ENCODE data around the gene NUDT3. TPM values are rescaled to one million over a fixed set of nuclear protein-coding genes. Genes with fewer than 3 reads are reported as not detected.
"Not testable (repeated sequence)": the region's sequence is repeated elsewhere in the genome, so short reads cannot be mapped to it uniquely, and the experiment has no call there.

NUDT3 gene
- total and polyA plus RNA-seq, 4 experiments from 2014 or later, result 7.0 to 25.9 (median 18.0) TPM

- Mint-ChIP-seq H3K4me3 (no peak overlapping the region), H3K4me1 (peaks cover 5 to 28% (median 12%) of the 10 kb centered on the region in 4 donors), H3K36me3 (peaks cover under 1% of the 10 kb centered on the region in 2 donors), H3K27me3 (no peaks in the 10 kb centered on the region), H3K9me3 (no peaks in the 10 kb centered on the region), H3K27ac (no peak overlapping the region)
- H3K36me3 ChIP-seq (ENCODE audit: insufficient read depth, low read length), result no peaks in the 10 kb centered on the region
- intact Hi-C loops (cut with micrococcal nuclease), result no loop called here
- no peaks in the 10 kb centered on the region for H3K27me3 ChIP-seq (ENCODE audit: insufficient read depth, low read length)
- H3K9me3 ChIP-seq (ENCODE audit: control insufficient read depth in 1 of 2, low read length in 2 of 2), result no peaks in the 10 kb centered on the region
- CTCF ChIA-PET (ENCODE audit: partially characterized antibody), result no interaction called here
- POLR2A ChIA-PET (ENCODE audit: partially characterized antibody), result no interaction called here
- DNase-seq, result no peak
- H3K27ac ChIP-seq (ENCODE audit: low read depth, low read length), result no peak overlapping the region
- no peak overlapping the region for H3K4me3 ChIP-seq (ENCODE audit: low read length in 2 of 2)
- peaks cover 8% of the 10 kb centered on the region for H3K4me1 ChIP-seq (ENCODE audit: insufficient read depth, low read length)
Observed at GRCh38 chr6:34378470-34378869, 14.0 kb downstream of the NUDT3 start.

- Mint-ChIP-seq H3K4me3 (no peak overlapping the region), H3K4me1 (peaks cover 3 to 24% (median 10%) of the 10 kb centered on the region in 4 donors), H3K27ac (no peak overlapping the region), H3K36me3 (no peaks in the 10 kb centered on the region), H3K27me3 (no peaks in the 10 kb centered on the region), H3K9me3 (no peaks in the 10 kb centered on the region)
- POLR2A ChIA-PET (ENCODE audit: partially characterized antibody), result no interaction called here
- H3K27me3 ChIP-seq (ENCODE audit: insufficient read depth, low read length), result no peaks in the 10 kb centered on the region
- no peak overlapping the region for H3K27ac ChIP-seq (ENCODE audit: low read depth, low read length)
- H3K4me3 ChIP-seq (ENCODE audit: low read length in 2 of 2), result no peak overlapping the region
- peaks cover 8% of the 10 kb centered on the region for H3K4me1 ChIP-seq (ENCODE audit: insufficient read depth, low read length)
- CTCF ChIA-PET (ENCODE audit: partially characterized antibody), result no interaction called here
- no peaks in the 10 kb centered on the region for H3K36me3 ChIP-seq (ENCODE audit: insufficient read depth, low read length)
- no peaks in the 10 kb centered on the region for H3K9me3 ChIP-seq (ENCODE audit: control insufficient read depth in 1 of 2, low read length in 2 of 2)
- DNase-seq, result no peak
- intact Hi-C loops (cut with micrococcal nuclease), result no loop called here
Observed at GRCh38 chr6:34377984-34378383, 14.5 kb downstream of the NUDT3 start.

DNA sequence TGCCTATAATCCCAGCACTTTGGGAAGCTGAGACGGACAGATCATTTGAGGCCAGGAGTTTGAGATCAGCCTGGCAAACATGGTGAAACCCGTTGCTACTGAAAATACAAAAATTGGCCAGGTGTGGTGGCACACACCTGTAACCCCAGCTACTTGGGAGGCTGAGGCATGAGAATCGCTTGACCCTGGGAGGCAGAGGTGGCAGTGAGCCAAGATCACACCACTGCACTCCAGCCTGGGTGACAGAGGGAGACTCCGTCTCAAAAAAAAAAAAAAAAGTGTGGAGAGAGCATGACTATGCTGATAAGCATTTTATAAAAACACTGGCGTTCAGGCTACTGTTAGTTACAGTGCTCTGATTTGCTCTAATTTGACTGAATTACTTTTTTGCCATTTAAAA, 14.9 kb downstream of the NUDT3 start:
- H3K4me3 Mint-ChIP-seq; H3K4me3 ChIP-seq (ENCODE audit: low read length in 2 of 2); H3K36me3 ChIP-seq (ENCODE audit: insufficient read depth, low read length); DNase-seq; H3K36me3 Mint-ChIP-seq; H3K4me1 ChIP-seq (ENCODE audit: insufficient read depth, low read length); POLR2A ChIA-PET (ENCODE audit: partially characterized antibody); H3K27ac Mint-ChIP-seq; H3K27me3 ChIP-seq (ENCODE audit: insufficient read depth, low read length); H3K9me3 ChIP-seq (ENCODE audit: control insufficient read depth in 1 of 2, low read length in 2 of 2); H3K9me3 Mint-ChIP-seq; CTCF ChIA-PET (ENCODE audit: partially characterized antibody); intact Hi-C loops (cut with micrococcal nuclease); H3K27ac ChIP-seq (ENCODE audit: low read depth, low read length); H3K27me3 Mint-ChIP-seq: not testable (repeated sequence)
- peaks cover 3 to 27% (median 11%) of the 10 kb centered on the region in 4 donors for H3K4me1 Mint-ChIP-seq

- ChIA-PET POLR2A (ENCODE audit: partially characterized antibody) (no interaction called here), CTCF (ENCODE audit: partially characterized antibody) (no interaction called here)
- Histone ChIP-seq H3K27ac (ENCODE audit: low read depth, low read length) (no peak overlapping the region), H3K4me1 (ENCODE audit: insufficient read depth, low read length) (peaks cover 8% of the 10 kb centered on the region), H3K27me3 (ENCODE audit: insufficient read depth, low read length) (no peaks in the 10 kb centered on the region), H3K4me3 (ENCODE audit: low read length in 2 of 2) (no peak overlapping the region), H3K36me3 (ENCODE audit: insufficient read depth, low read length) (no peaks in the 10 kb centered on the region), H3K9me3 (ENCODE audit: control insufficient read depth in 1 of 2, low read length in 2 of 2) (no peaks in the 10 kb centered on the region)
- H3K36me3 Mint-ChIP-seq, result no peaks in the 10 kb centered on the region
- DNase-seq, result no peak
- peaks cover 3 to 33% (median 15%) of the 10 kb centered on the region in 4 donors for H3K4me1 Mint-ChIP-seq
- H3K9me3 Mint-ChIP-seq, result no peaks in the 10 kb centered on the region
- H3K4me3 Mint-ChIP-seq, result no peak overlapping the region
- no peaks in the 10 kb centered on the region for H3K27me3 Mint-ChIP-seq
- no peak overlapping the region for H3K27ac Mint-ChIP-seq
- intact Hi-C loops (cut with micrococcal nuclease), result no loop called here
Observed at GRCh38 chr6:34375833-34376232, 16.6 kb downstream of the NUDT3 start.

DNA sequence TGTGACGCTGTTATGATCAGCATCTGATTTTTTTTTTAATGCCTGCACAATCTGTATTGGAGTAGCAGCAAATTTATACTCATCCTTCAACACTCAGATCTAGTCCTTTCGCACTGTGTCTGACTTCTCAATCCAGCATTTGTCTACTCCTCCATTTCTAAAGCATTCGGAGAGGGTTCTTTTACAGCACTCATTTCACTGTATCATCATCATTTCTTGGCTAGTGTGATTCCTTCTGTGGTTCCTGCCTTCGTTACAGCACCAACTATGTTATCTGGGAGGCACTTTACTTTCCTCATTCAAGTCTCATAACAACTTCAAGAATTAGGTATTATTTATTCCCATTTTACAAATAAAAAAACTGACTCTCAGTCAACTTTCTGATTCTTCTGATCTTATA, 18.0 kb downstream of the NUDT3 start:
- H3K4me1 ChIP-seq (ENCODE audit: insufficient read depth, low read length), result peaks cover 8% of the 10 kb centered on the region

GRCh38 chr6:34374069-34374468, 18.4 kb downstream of the NUDT3 start:
- H3K9me3 Mint-ChIP-seq, result no peaks in the 10 kb centered on the region
- CTCF ChIA-PET (ENCODE audit: partially characterized antibody), result no interaction called here
- H3K27ac ChIP-seq (ENCODE audit: low read depth, low read length), result no peak overlapping the region
- H3K27me3 Mint-ChIP-seq, result no peaks in the 10 kb centered on the region
- no peaks in the 10 kb centered on the region for H3K9me3 ChIP-seq (ENCODE audit: control insufficient read depth in 1 of 2, low read length in 2 of 2)
- POLR2A ChIA-PET (ENCODE audit: partially characterized antibody), result no interaction called here
- H3K36me3 Mint-ChIP-seq, result peaks cover 0 to 4% of the 10 kb centered on the region in 2 donors
- peaks cover 8% of the 10 kb centered on the region for H3K4me1 ChIP-seq (ENCODE audit: insufficient read depth, low read length)
- no peak for DNase-seq
- H3K36me3 ChIP-seq (ENCODE audit: insufficient read depth, low read length), result no peaks in the 10 kb centered on the region
- no peaks in the 10 kb centered on the region for H3K27me3 ChIP-seq (ENCODE audit: insufficient read depth, low read length)
- peaks cover 9 to 38% (median 16%) of the 10 kb centered on the region in 4 donors for H3K4me1 Mint-ChIP-seq
- no peak overlapping the region for H3K27ac Mint-ChIP-seq
- no peak overlapping the region for H3K4me3 Mint-ChIP-seq
- intact Hi-C loops (cut with micrococcal nuclease), result no loop called here
- no peak overlapping the region for H3K4me3 ChIP-seq (ENCODE audit: low read length in 2 of 2)

More for the DNA sequence above, 18.0 kb downstream of the NUDT3 start:
- Mint-ChIP-seq H3K9me3 (no peaks in the 10 kb centered on the region), H3K4me1 (peaks cover 7 to 33% (median 13%) of the 10 kb centered on the region in 4 donors), H3K27ac (no peak overlapping the region), H3K4me3 (no peak overlapping the region), H3K27me3 (no peaks in the 10 kb centered on the region), H3K36me3 (peaks cover 0 to 4% of the 10 kb centered on the region in 2 donors)
- Histone ChIP-seq H3K9me3 (ENCODE audit: control insufficient read depth in 1 of 2, low read length in 2 of 2) (no peaks in the 10 kb centered on the region), H3K36me3 (ENCODE audit: insufficient read depth, low read length) (no peaks in the 10 kb centered on the region), H3K27me3 (ENCODE audit: insufficient read depth, low read length) (no peaks in the 10 kb centered on the region), H3K27ac (ENCODE audit: low read depth, low read length) (no peak overlapping the region), H3K4me3 (ENCODE audit: low read length in 2 of 2) (no peak overlapping the region)
- CTCF ChIA-PET (ENCODE audit: partially characterized antibody), result no interaction called here
- POLR2A ChIA-PET (ENCODE audit: partially characterized antibody), result no interaction called here
- DNase-seq, result no peak
- intact Hi-C loops (cut with micrococcal nuclease), result no loop called here

DNA sequence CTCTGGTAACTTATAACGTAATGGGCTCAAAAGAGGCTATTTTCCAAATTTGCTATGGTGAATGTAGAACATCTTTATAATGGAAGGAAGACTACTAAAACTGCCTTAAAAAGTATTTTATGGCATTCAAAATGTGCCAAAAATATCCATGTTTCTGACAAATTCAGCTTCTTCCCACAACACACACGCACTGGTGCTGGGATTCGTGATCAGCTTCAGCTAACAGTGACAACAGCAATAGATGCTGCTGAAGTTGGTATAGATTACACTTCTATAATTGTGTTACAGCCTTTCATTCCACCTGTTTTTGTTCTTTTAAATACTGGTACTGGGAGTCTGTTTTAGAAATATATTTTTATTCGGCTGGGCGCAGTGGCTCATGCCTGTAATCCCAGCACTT, 19.0 kb downstream of the NUDT3 start:
- Histone ChIP-seq H3K4me1 (ENCODE audit: insufficient read depth, low read length) (peaks cover 8% of the 10 kb centered on the region), H3K36me3 (ENCODE audit: insufficient read depth, low read length) (no peaks in the 10 kb centered on the region), H3K4me3 (ENCODE audit: low read length in 2 of 2) (no peak overlapping the region), H3K9me3 (ENCODE audit: control insufficient read depth in 1 of 2, low read length in 2 of 2) (no peaks in the 10 kb centered on the region), H3K27ac (ENCODE audit: low read depth, low read length) (no peak overlapping the region), H3K27me3 (ENCODE audit: insufficient read depth, low read length) (no peaks in the 10 kb centered on the region)
- intact Hi-C loops (cut with micrococcal nuclease), result no loop called here
- H3K27ac Mint-ChIP-seq, result no peak overlapping the region
- ChIA-PET POLR2A (ENCODE audit: partially characterized antibody) (no interaction called here), CTCF (ENCODE audit: partially characterized antibody) (no interaction called here)
- no peaks in the 10 kb centered on the region for H3K27me3 Mint-ChIP-seq
- H3K9me3 Mint-ChIP-seq, result no peaks in the 10 kb centered on the region
- no peak for DNase-seq
- peaks cover 0 to 4% of the 10 kb centered on the region in 2 donors for H3K36me3 Mint-ChIP-seq
- peaks cover 6 to 35% (median 16%) of the 10 kb centered on the region in 4 donors for H3K4me1 Mint-ChIP-seq
- no peak overlapping the region for H3K4me3 Mint-ChIP-seq

GRCh38 chr6:34371865-34372264, 20.6 kb downstream of the NUDT3 start:
- H3K27me3 Mint-ChIP-seq; intact Hi-C loops (cut with micrococcal nuclease); H3K4me1 ChIP-seq (ENCODE audit: insufficient read depth, low read length); H3K4me3 ChIP-seq (ENCODE audit: low read length in 2 of 2); H3K27ac Mint-ChIP-seq; H3K27ac ChIP-seq (ENCODE audit: low read depth, low read length); DNase-seq; CTCF ChIA-PET (ENCODE audit: partially characterized antibody); H3K9me3 Mint-ChIP-seq; H3K9me3 ChIP-seq (ENCODE audit: control insufficient read depth in 1 of 2, low read length in 2 of 2); H3K36me3 ChIP-seq (ENCODE audit: insufficient read depth, low read length); H3K27me3 ChIP-seq (ENCODE audit: insufficient read depth, low read length); POLR2A ChIA-PET (ENCODE audit: partially characterized antibody); H3K36me3 Mint-ChIP-seq; H3K4me3 Mint-ChIP-seq: not testable (repeated sequence)
- H3K4me1 Mint-ChIP-seq, result peaks cover 11 to 38% (median 18%) of the 10 kb centered on the region in 4 donors
